GM12864 (cell line): ENCODE results near the gene HOXD13.

Source experiments
- DNase-seq: peaks from one replicate; pipeline ENCODE4 v3.0.0-alpha.2; 2011; ENCODE audit warnings: low read depth
- H3K4me3 ChIP-seq: 2 replicates; pipeline ENCODE4 v1.5.1; 2011; ENCODE audit warnings: mild to moderate bottlenecking, low read depth, low read length, control low read depth
- TF ChIP-seq, protein P1 (sequence below): IDR thresholded peaks from 2 replicates; pipeline ENCODE4 v1.5.1; 2011; ENCODE audit warnings: low read depth, mild to moderate bottlenecking, moderate library complexity, low read length, control low read depth, inconsistent platforms; ENCODE audit errors: missing control alignments

Gene HOXD13

DNA sequence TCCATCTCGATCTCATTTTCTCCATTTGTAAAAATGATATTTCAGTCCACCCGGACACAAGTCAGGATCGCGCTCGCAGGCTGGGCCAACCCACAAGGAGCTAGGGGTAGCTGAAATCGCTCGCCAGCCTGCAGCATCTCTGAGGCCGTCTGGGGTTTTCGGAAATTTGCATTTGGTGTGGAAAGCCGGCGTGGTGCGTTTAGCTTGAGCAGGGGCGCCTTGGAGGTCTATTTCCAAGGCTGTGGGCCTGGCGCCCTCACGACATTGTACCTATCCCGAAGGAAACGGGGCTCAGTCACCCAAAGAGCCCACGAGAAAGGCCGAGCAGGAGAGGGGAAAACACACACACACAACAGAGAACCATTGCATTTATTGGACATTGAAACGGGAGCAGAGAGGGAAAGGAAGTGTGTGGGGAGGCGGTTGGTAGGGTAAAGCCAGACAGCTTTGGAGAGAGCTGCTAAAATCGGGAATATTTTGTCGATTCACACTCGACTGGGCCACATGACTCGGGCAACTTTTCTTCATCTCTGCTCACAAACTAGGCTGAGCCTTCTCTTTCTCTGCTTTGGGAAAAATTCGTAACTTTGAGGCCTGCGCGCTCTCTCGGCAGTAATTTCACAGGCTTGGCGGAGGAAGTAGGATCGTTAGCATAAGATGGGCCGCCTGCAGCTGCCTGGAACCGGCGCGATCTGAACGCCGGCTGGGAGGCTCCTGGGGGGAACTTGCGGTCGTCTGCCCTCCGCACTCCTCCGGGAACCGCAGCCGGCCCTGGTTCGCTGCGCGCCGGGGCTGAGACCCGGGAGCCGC is 35.9 kb downstream of the HOXD13 start:
- no peak overlapping the region for H3K4me3 ChIP-seq
- no peak for DNase-seq
- TF ChIP-seq, protein P1, sequence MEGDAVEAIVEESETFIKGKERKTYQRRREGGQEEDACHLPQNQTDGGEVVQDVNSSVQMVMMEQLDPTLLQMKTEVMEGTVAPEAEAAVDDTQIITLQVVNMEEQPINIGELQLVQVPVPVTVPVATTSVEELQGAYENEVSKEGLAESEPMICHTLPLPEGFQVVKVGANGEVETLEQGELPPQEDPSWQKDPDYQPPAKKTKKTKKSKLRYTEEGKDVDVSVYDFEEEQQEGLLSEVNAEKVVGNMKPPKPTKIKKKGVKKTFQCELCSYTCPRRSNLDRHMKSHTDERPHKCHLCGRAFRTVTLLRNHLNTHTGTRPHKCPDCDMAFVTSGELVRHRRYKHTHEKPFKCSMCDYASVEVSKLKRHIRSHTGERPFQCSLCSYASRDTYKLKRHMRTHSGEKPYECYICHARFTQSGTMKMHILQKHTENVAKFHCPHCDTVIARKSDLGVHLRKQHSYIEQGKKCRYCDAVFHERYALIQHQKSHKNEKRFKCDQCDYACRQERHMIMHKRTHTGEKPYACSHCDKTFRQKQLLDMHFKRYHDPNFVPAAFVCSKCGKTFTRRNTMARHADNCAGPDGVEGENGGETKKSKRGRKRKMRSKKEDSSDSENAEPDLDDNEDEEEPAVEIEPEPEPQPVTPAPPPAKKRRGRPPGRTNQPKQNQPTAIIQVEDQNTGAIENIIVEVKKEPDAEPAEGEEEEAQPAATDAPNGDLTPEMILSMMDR: no peak

DNA sequence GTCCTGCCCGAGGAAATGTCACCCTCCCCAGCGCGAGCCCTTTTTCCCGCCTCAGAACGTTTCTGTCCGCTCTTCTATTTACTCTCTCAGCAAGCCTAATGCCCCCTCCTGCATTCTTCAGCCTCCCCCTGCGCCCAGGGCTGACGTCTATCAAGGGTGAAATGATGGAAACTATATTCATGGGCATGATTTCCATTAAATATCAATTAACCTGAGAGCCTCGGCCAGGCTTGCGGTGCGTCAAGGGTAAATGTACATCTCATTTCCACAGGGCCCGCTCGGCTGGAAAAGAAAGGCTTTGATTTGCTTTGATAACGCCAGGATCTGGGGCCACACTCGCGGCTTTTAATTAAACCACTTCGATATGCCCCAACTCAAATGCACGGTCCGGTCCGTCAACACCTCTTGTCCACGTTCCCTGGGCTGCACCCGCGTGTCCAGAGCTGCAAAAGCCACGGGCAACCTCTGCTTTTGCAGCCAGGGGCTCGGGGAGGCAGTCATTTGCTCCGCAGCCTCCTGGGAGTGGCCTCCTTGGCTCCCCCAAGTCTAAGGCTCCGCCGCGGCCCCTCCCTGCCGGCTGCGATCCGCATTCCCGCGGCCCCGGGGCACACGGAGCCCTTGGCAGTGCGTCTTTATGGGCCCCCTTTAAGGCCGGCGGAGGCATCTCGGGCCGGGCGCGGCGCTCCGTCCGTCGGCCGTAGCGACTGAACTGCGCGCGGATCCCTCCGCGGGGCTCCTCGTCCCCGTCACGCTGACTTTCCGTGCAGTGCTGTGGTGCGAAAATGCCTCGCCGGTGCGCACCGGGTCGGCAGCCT is 36.7 kb downstream of the HOXD13 start, which contains the start of gene HOXD8:
Gene HOXD8 (plus strand): TSS at position 724 of the 815 bp plus-strand sequence. CDS start 662 bp downstream, outside the sequence.
- no peak for DNase-seq

DNA sequence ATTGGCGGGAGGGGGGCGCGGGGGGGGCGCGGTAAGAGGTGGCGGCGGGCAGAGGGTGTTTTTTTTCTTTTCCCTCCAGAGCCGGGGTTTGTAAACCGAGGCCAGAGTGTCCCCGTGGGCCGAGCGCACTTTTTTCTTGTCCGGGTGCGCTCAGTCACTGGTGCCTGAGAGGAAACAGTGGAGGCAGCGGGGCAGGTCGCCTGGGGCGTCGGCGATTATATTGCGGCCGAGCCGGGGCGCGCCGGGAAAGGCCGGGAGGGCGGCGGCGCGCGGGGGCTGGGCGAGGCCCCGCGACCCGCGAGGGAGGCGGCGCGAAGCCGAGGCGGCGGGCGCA is 37.3 kb downstream of the HOXD13 start:
- TF ChIP-seq, protein P1: no peak
- H3K4me3 ChIP-seq: no peak overlapping the region
- no peak for DNase-seq

More for the DNA sequence above, 36.7 kb downstream of the HOXD13 start, which contains the start of gene HOXD8:
- TF ChIP-seq, protein P1: no peak
- H3K4me3 ChIP-seq: no peak within 1 kb of the TSS

DNA sequence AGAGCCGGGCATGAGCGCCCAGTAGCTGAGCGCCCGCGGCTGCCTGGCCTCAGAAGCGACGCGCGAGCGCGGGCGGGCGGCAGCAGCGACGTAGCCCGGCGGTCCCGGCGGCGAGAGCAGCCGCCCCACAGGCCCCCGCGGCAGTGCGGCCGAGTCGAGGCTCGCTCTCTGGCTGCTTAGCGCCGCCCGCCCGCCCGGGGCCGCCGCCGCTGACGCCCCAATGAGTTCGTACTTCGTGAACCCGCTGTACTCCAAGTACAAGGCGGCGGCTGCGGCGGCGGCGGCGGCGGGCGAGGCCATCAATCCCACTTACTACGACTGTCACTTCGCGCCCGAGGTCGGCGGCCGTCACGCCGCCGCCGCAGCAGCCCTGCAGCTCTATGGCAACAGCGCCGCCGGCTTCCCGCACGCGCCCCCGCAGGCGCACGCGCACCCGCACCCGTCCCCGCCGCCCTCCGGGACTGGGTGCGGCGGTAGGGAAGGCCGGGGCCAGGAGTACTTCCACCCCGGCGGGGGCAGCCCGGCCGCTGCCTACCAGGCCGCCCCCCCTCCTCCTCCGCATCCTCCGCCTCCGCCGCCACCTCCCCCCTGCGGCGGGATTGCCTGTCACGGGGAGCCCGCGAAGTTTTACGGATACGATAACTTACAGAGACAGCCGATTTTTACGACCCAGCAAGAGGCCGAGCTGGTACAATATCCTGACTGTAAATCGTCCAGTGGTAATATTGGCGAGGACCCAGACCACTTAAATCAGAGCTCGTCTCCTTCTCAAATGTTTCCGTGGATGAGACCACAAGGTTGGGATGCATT is 37.8 kb downstream of the HOXD13 start:
- H3K4me3 ChIP-seq: no peak overlapping the region
- no peak for DNase-seq
- TF ChIP-seq, protein P1: no peak

DNA sequence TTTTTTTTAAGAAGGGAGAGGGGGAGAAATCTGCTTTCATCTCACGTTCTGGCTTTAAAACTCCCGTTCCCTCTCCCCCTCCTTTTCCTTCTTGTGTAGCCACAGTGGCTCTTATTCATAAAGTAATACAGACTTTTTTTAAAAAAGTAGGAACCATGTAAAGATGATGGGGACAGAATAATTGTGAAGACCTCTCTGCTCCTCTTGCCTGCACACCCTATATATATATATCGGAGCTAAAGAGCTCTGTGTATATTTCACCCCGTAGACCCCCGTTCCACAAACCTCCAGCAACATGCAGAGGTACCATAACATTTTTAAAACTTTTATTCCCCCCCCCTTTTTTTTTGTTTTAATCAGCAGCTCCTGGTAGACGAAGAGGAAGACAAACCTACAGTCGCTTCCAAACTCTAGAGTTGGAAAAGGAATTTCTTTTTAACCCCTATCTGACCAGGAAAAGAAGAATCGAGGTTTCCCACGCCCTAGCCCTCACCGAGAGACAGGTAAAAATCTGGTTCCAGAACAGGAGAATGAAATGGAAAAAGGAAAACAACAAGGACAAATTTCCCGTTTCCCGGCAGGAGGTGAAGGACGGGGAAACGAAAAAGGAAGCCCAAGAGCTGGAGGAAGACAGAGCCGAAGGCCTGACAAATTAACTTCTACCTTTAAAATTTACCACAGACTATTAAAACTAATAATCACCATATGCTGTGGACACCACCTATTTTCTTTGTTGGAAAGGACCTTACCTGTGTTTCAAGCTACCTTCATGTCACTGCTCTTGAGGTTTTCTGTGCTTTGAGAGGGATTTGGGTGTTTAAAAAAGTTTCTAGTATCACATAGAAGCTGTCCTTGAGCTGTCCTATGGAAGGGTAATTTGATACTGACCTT is 38.7 kb downstream of the HOXD13 start:
- H3K4me3 ChIP-seq: no peak overlapping the region
- TF ChIP-seq, protein P1: no peak
- DNase-seq: no peak

DNA sequence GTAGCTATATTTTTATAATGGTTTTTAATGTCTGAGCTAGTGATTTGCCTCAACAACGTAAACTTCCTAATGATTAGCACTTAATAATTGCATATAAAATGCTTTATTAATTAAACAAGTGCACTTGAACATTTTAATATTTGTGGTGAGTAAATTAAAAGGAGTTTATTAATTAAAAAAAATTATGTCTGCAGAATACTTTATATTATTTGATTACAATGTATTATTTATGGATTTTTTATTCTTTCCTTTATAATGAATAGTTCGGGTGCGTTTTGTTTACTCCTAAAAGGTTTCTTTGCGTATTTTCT is 39.3 kb downstream of the HOXD13 start:
- DNase-seq: no peak
- no peak overlapping the region for H3K4me3 ChIP-seq
- TF ChIP-seq, protein P1: no peak
